ENCODE results near the gene ACOT13.
"Not testable (repeated sequence)": the region's sequence is repeated elsewhere in the genome, so short reads cannot be mapped to it uniquely, and the experiment has no call there.

The ACOT13 gene

GRCh38 chr6:24692848-24693592 lies 26.1 kb downstream of the ACOT13 start:
- no peak for DNase-seq

GRCh38 chr6:24694198-24694597 lies 27.3 kb downstream of the ACOT13 start:
- no peak for DNase-seq

- DNase-seq: not testable (repeated sequence)
Measured at GRCh38 chr6:24695635-24696034, 28.8 kb downstream of the ACOT13 start.

GRCh38 chr6:24696097-24696496 lies 29.2 kb downstream of the ACOT13 start:
- DNase-seq: no peak

GRCh38 chr6:24699521-24700359 lies 32.9 kb downstream of the ACOT13 start:
- DNase-seq: no peak

- DNase-seq: no peak
Measured at GRCh38 chr6:24702720-24703282, 35.9 kb downstream of the ACOT13 start.

- no peak for DNase-seq
Measured at GRCh38 chr6:24704468-24704867, 37.6 kb downstream of the ACOT13 start.

GRCh38 chr6:24708612-24709011 lies 41.7 kb downstream of the ACOT13 start:
- DNase-seq: no peak

GRCh38 chr6:24709014-24709711 lies 42.3 kb downstream of the ACOT13 start:
- no peak for DNase-seq

- no peak for DNase-seq
Measured at GRCh38 chr6:24710519-24711303, 43.8 kb downstream of the ACOT13 start.

- DNase-seq: not testable (repeated sequence)
Measured at GRCh38 chr6:24716602-24717148, 49.8 kb downstream of the ACOT13 start.

GRCh38 chr6:24718449-24719124 lies 51.7 kb downstream of the ACOT13 start:
- no peak for DNase-seq

GRCh38 chr6:24719125-24719971 lies 52.5 kb downstream of the ACOT13 start, which contains the start of gene C6orf62:
C6orf62 (minus strand) TSS chr6:24719154; CDS start chr6:24718668, 486 bp downstream.
- DNase-seq: peak in 2 of 4 experiments; percentile 16 to 22

- peak; percentile 51 to 68 (median 63) for DNase-seq
Measured at GRCh38 chr6:24720131-24720603, 53.3 kb downstream of the ACOT13 start.

- peak; percentile 99 for DNase-seq
Measured at GRCh38 chr6:24720604-24721460, 54.0 kb downstream of the ACOT13 start.

GRCh38 chr6:24721461-24722215 lies 54.8 kb downstream of the ACOT13 start:
- peak in 3 of 4 experiments; percentile 87 to 94 (median 88) for DNase-seq

GRCh38 chr6:24723270-24723669 lies 56.4 kb downstream of the ACOT13 start:
- no peak for DNase-seq

GRCh38 chr6:24730653-24731052 lies 63.8 kb downstream of the ACOT13 start:
- not testable (repeated sequence) for DNase-seq
